Measurements from ENCODE around the gene GDPD4.

Gene GDPD4

DNA sequence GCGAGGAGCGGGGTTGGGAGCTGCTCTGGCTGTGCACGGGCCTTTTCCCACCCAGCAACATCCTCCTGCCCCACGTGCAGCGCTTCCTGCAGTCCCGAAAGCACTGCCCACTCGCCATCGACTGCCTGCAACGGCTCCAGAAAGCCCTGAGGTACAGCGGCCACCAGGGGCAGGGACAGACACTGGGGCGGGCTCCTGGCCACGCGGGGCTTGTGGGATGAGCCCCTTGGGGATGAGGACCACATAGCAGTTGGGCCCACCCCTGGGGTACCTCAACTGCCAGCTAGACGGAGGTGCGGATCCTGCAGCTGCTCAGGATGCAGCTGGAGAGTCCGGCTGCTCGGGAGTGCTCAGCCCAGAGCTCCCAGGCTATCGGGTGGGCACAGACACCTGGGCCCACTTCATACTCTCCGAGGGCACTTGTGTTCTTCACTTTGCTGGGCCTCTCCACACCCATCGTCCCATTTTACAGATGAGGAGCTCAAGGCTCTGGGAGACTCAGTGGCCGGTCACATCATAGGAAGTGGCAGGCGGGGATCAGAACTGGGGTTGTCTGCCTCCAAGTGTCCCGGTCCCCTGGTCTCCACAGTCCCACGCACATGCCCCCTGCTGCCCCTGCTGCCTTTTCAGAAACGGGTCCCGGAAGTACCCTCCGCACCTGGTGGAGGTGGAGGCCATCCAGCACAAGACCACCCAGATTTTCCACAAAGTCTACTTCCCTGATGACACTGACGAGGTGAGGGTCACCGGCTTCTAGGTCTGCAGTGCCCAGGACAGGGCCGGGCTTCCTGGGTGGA, 95.8 kb downstream of the GDPD4 start:
- ChIA-PET POLR2A (ENCODE audit: low non-redundant PET) (no interaction called here), CTCF (interaction anchor here (0.6 kb wide), 1 partner anchor 342 kb away, joined by 3 read pairs; no protein-coding TSS in a partner anchor)

DNA sequence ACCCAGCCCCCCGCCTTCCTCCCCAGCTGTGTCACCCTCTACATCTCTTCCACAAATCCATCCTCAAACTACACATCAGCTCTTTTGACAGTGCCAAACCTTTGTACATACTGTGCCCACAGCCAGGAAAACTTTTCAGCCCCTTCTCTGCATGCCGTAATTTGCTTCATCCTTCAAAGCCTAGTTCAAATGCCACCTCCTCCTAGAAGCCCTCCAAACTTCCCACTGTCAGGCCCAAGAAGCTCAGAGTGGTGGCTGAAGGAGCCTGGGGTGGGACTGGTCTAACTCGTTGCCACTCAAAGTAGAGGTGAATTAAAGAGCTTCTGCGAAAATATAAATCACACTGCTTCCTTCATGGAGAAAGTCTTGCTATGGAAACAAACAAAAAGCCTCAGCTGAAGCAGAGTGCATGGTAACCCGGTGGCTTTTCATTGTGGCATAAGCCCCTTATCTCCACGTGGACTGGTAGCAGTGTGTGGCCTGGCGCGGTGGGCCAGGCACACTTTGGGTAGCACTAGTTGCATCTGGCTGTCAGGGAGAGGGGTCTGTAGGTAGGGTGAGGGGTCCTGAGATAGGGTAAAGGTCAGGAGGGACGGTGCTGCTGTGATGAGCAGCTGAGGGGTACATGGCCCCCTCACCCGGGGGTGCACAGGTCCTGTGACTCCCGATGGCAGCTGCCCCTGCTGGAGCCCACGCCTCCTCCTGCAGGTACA, 96.6 kb downstream of the GDPD4 start:
- POLR2A ChIA-PET (ENCODE audit: low non-redundant PET) = no interaction called here
- no peak for TF ChIP-seq CTCF (conservative IDR thresholded peaks at IDR 0.05; ENCODE audit: low read depth)
- CTCF ChIA-PET = interaction anchor here (0.6 kb wide), 2 partner anchors 92 to 343 kb away, joined by 3 read pairs; no protein-coding TSS in a partner anchor
- DNase-seq (ENCODE audit: low spot score) = no peak
- no peak overlapping the region for H3K27ac ChIP-seq

More for the DNA sequence above, 95.8 kb downstream of the GDPD4 start:
- no peak for DNase-seq (ENCODE audit: low spot score)
- TF ChIP-seq CTCF (conservative IDR thresholded peaks at IDR 0.05; ENCODE audit: low read depth) = no peak
- H3K27ac ChIP-seq = no peak overlapping the region

- ChIA-PET POLR2A (ENCODE audit: low non-redundant PET) (no interaction called here), CTCF (interaction anchor here (0.6 kb wide), 1 partner anchor 91 kb away, joined by 3 read pairs; no protein-coding TSS in a partner anchor)
- H3K27ac ChIP-seq = no peak overlapping the region
- DNase-seq (ENCODE audit: low spot score) = no peak
- no peak for TF ChIP-seq CTCF (conservative IDR thresholded peaks at IDR 0.05; ENCODE audit: low read depth)
Measured at GRCh38 chr11:77203901-77204753, 97.4 kb downstream of the GDPD4 start.

GRCh38 chr11:77202941-77203900, 98.3 kb downstream of the GDPD4 start:
- TF ChIP-seq CTCF (conservative IDR thresholded peaks at IDR 0.05; ENCODE audit: low read depth) = no peak
- H3K27ac ChIP-seq = no peak overlapping the region
- no peak for DNase-seq (ENCODE audit: low spot score)
- ChIA-PET POLR2A (ENCODE audit: low non-redundant PET) (no interaction called here), CTCF (no interaction called here)

GRCh38 chr11:77201991-77202841, 99.3 kb downstream of the GDPD4 start:
- H3K27ac ChIP-seq = no peak overlapping the region
- ChIA-PET POLR2A (ENCODE audit: low non-redundant PET) (no interaction called here), CTCF (no interaction called here)
- no peak for DNase-seq (ENCODE audit: low spot score)
- TF ChIP-seq CTCF (conservative IDR thresholded peaks at IDR 0.05; ENCODE audit: low read depth) = no peak

Measured in RWPE1 (cell line).